ENCODE measurements around the gene ARHGAP12.

- TF ChIP-seq YY1 (IDR thresholded peaks at IDR 0.05; ENCODE audit: low read depth) (no peak), GATA2 (CRISPR knock-in tag; IDR thresholded peaks at IDR 0.05) (no peak), POLR2AphosphoS5 (IDR thresholded peaks at IDR 0.05; ENCODE audit: low read depth, low read length) (no peak), RCOR1 (IDR thresholded peaks at IDR 0.05; ENCODE audit: low read length) (no peak), CTCF (IDR thresholded peaks at IDR 0.05) (no peak)
Measured at GRCh38 chr10:31768467-31768866, 160.2 kb downstream of the ARHGAP12 start.
